Lung (tissue), 12 donors: ENCODE results near the gene ZNF747. TPM values are rescaled to one million over a fixed set of nuclear protein-coding genes. Genes with fewer than 3 reads are reported as not detected.

ENCODE experiments used
- ATAC-seq: fragments of 200-7000 bp; cut with Tn5 transposase; one replicate; pipeline ENCODE4 v1.9.1; 2020; ENCODE audit warnings: moderate number of reproducible peaks; ENCODE audit not compliant: insufficient read depth, low FRiP score
- DNase-seq, 3 donors: peaks; one replicate each; pipeline ENCODE4 v3.0.0-alpha.2; 2013 to 2017
- H3K27ac ChIP-seq, 2 donors: one replicate each; pipeline ENCODE4 v1.5.1; 2013; ENCODE audit warnings: mild to moderate bottlenecking in 2 of 2, moderate library complexity in 2 of 2, control low read depth in 1 of 2, inconsistent platforms in 1 of 2, low read depth in 1 of 2, low read length in 1 of 2
- H3K27me3 ChIP-seq, 3 donors: one replicate each; pipeline ENCODE4 v1.5.1; 2013; ENCODE audit warnings: low read length in 2 of 3; ENCODE audit not compliant: control insufficient read depth in 3 of 3, insufficient read depth in 3 of 3
- H3K36me3 ChIP-seq, 4 donors: one replicate each; pipeline ENCODE4 v1.5.1; 2013; ENCODE audit warnings: low read length in 4 of 4, mild to moderate bottlenecking in 1 of 4, moderate library complexity in 1 of 4; ENCODE audit not compliant: control insufficient read depth in 4 of 4, insufficient read depth in 4 of 4
- H3K4me1 ChIP-seq, 5 donors: one replicate each; pipeline ENCODE4 v1.5.1; 2013; ENCODE audit warnings: low read length in 5 of 5, mild to moderate bottlenecking in 2 of 5, moderate library complexity in 1 of 5; ENCODE audit not compliant: control insufficient read depth in 5 of 5, insufficient read depth in 5 of 5
- H3K4me3 ChIP-seq: one replicate; pipeline ENCODE4 v1.5.1; 2013; ENCODE audit warnings: mild to moderate bottlenecking, control low read depth, moderate library complexity
- H3K9ac ChIP-seq, 2 donors: one replicate each; pipeline ENCODE4 v1.5.1; 2013; ENCODE audit warnings: low read length in 2 of 2, control low read depth in 1 of 2; ENCODE audit not compliant: insufficient read depth in 1 of 2
- H3K9me3 ChIP-seq, 4 donors: one replicate each; pipeline ENCODE4 v1.5.1; 2013; ENCODE audit warnings: low read length in 3 of 4, mild to moderate bottlenecking in 1 of 4, moderate library complexity in 1 of 4; ENCODE audit not compliant: control insufficient read depth in 4 of 4, insufficient read depth in 3 of 4
- WGBS, 2 donors: extraction: QIAGEN DNeasy Blood & Tissue Kit; methylation state at CpG; one replicate each; pipeline ENCODE4 v1.1.7; 2013; 5-methylcytosine and 5-hydroxymethylcytosine counted together
- polyA plus RNA-seq, 2 donors: library from polyadenylated mRNA; stranded (reverse); fragments of 200-250 nt; gene quantifications; one replicate each; pipeline ENCODE4 v1.2.1, GENCODE V29; 2013
- total RNA-seq, 2 donors: library from RNA; depleted of rRNA in 1 of 2; stranded (reverse); fragments of >200 nt in 1 of 2; gene quantifications; one replicate each; pipeline ENCODE4 v1.2.1, GENCODE V29; 2014 to 2021
- TF ChIP-seq, protein P1 (sequence below): IDR thresholded peaks from 2 replicates; pipeline ENCODE4 v1.5.1; 2012; ENCODE audit warnings: mild to moderate bottlenecking; ENCODE audit errors: control extremely low read depth, extremely low read depth
- donor health status: control.
- donor health status: control.
- donor health status: Bipolar disorder and iron deficiency.
- donor health status: healthy.
- donor health status: DM: yes; HTN: yes; CAD: no.

ZNF747 gene
- total and polyA plus RNA-seq, 4 donors, result 7.1 to 11.7 (median 9.2) TPM

DNA sequence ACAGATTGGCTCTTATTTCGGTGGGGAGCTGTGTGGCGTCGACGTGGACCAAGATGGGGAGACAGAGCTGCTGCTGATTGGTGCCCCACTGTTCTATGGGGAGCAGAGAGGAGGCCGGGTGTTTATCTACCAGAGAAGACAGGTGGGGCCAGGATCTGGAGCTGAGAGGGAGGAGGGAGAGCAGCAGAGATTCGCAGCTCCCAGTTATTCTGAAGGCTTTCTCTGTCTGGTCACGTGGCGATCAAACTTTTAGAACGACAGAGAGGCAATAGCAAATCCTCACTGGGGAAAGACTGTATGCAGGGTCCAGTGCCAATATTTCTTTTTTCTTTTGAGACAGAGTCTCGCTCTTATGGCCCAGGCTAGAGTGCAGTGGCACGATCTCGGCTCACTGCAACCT is 39.9 kb downstream of the ZNF747 start:
- H3K4me1 ChIP-seq, result peaks cover 0 to 5% (median 0%) of the 10 kb centered on the region in 5 donors
- 75 to 85% methylated on average over 12 of the region's 12 CpGs for WGBS, 2 donors
- peaks cover 0 to 3% (median 0%) of the 10 kb centered on the region in 4 donors for H3K9me3 ChIP-seq
- H3K27ac ChIP-seq, result no peak overlapping the region
- H3K9ac ChIP-seq, result no peak overlapping the region
- no peaks in the 10 kb centered on the region for H3K27me3 ChIP-seq
- TF ChIP-seq, protein P1, sequence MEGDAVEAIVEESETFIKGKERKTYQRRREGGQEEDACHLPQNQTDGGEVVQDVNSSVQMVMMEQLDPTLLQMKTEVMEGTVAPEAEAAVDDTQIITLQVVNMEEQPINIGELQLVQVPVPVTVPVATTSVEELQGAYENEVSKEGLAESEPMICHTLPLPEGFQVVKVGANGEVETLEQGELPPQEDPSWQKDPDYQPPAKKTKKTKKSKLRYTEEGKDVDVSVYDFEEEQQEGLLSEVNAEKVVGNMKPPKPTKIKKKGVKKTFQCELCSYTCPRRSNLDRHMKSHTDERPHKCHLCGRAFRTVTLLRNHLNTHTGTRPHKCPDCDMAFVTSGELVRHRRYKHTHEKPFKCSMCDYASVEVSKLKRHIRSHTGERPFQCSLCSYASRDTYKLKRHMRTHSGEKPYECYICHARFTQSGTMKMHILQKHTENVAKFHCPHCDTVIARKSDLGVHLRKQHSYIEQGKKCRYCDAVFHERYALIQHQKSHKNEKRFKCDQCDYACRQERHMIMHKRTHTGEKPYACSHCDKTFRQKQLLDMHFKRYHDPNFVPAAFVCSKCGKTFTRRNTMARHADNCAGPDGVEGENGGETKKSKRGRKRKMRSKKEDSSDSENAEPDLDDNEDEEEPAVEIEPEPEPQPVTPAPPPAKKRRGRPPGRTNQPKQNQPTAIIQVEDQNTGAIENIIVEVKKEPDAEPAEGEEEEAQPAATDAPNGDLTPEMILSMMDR, result no peak
- H3K36me3 ChIP-seq, result peaks cover 0 to 7% (median 0%) of the 10 kb centered on the region in 4 donors
- no peak for ATAC-seq
- no peak for DNase-seq
- H3K4me3 ChIP-seq, result no peak overlapping the region

DNA sequence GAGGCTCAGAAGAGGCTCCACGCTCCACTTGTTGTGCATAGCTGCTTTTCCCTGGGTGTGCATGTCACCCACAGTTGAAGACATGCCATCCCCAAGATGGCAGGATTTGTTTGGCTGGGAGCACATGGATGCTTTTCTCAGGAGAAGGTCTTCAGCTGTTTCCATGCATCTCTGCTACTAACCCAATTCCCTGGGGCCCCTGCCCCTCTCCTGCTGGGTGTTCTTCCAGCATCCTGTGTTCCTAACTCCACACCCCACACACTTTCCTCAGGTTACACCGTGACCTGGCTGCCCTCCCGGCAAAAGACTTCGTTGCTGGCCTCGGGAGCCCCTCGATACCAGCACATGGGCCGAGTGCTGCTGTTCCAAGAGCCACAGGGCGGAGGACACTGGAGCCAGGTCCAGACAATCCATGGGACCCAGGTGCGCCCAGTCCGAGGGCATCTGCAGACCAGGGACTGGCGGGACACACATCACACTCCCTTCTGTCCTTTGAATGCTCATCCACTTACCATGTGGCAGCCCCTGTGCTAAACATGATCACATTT is 40.6 kb downstream of the ZNF747 start:
- DNase-seq, result no peak
- H3K9me3 ChIP-seq, result peaks cover 0 to 3% (median 0%) of the 10 kb centered on the region in 4 donors
- H3K4me3 ChIP-seq, result no peak overlapping the region
- peaks cover 0 to 5% (median 0%) of the 10 kb centered on the region in 4 donors for H3K36me3 ChIP-seq
- no peak overlapping the region for H3K27ac ChIP-seq
- no peaks in the 10 kb centered on the region for H3K27me3 ChIP-seq
- no peak for ATAC-seq
- peaks cover 0 to 5% (median 0%) of the 10 kb centered on the region in 5 donors for H3K4me1 ChIP-seq
- WGBS, 2 donors, result 85 to 92% methylated on average over 11 of the region's 11 CpGs
- TF ChIP-seq, protein P1, result no peak
- H3K9ac ChIP-seq, result no peak overlapping the region

DNA sequence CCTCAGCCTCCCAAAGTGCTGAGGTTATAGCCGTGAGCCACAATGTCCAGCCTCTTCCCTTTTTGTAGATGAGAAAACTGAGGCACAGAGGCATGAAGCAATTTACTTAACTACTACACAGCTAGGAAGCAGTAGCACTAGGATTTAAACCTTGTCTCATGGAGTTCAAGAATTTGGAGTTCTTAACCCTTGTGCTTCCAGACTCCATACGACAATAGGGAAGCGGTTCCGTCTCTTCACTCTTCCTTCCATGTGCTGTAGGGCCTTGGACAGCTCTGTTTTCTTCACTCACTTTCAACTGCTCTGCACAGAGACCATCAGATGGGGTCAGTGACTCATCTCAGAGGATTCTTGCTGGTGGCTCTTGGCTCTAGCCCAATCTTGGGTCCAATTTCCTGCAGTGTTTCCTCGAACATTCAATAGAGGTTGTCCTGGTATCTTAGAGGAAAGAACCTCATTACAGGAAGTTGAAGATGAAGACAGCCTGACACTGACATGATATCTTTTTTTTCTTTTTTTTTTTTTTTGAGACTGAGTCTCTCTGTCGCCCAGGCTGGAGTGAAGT is 42.8 kb downstream of the ZNF747 start:
- TF ChIP-seq, protein P1, result no peak
- H3K27me3 ChIP-seq, result no peaks in the 10 kb centered on the region
- no peak overlapping the region for H3K9ac ChIP-seq
- H3K9me3 ChIP-seq, result peaks cover 0 to 3% (median 0%) of the 10 kb centered on the region in 4 donors
- H3K27ac ChIP-seq, result no peak overlapping the region
- H3K4me1 ChIP-seq, result peaks cover 0 to 5% (median 0%) of the 10 kb centered on the region in 5 donors
- WGBS, 2 donors, result 27 to 39% methylated on average over 6 of the region's 6 CpGs
- DNase-seq (peak; percentile 51 to 72 (median 61)), ATAC-seq (no peak)
- peaks cover 0 to 9% (median 0%) of the 10 kb centered on the region in 4 donors for H3K36me3 ChIP-seq
- no peak overlapping the region for H3K4me3 ChIP-seq
